ENCODE results near the gene BLVRA. TPM values are rescaled to one million over a fixed set of nuclear protein-coding genes. Genes with fewer than 3 reads are reported as not detected.
A peak's percentile ranks its signal among the peaks of the same experiment; 100 is the strongest.
"Not testable (repeated sequence)": the region's sequence is repeated elsewhere in the genome, so short reads cannot be mapped to it uniquely, and the experiment has no call there.

BLVRA gene, protein sequence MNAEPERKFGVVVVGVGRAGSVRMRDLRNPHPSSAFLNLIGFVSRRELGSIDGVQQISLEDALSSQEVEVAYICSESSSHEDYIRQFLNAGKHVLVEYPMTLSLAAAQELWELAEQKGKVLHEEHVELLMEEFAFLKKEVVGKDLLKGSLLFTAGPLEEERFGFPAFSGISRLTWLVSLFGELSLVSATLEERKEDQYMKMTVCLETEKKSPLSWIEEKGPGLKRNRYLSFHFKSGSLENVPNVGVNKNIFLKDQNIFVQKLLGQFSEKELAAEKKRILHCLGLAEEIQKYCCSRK
- total RNA-seq = 56.2 and 72.8 TPM in 2 replicates
- polyA plus RNA-seq = 108 and 124 TPM in 2 replicates
- 104 and 114 TPM in 2 replicates for polyA plus RNA-seq (2012)
- 52.7 and 54.6 TPM in 2 replicates for polyA minus RNA-seq (ENCODE audit: low replicate concordance)

DNA sequence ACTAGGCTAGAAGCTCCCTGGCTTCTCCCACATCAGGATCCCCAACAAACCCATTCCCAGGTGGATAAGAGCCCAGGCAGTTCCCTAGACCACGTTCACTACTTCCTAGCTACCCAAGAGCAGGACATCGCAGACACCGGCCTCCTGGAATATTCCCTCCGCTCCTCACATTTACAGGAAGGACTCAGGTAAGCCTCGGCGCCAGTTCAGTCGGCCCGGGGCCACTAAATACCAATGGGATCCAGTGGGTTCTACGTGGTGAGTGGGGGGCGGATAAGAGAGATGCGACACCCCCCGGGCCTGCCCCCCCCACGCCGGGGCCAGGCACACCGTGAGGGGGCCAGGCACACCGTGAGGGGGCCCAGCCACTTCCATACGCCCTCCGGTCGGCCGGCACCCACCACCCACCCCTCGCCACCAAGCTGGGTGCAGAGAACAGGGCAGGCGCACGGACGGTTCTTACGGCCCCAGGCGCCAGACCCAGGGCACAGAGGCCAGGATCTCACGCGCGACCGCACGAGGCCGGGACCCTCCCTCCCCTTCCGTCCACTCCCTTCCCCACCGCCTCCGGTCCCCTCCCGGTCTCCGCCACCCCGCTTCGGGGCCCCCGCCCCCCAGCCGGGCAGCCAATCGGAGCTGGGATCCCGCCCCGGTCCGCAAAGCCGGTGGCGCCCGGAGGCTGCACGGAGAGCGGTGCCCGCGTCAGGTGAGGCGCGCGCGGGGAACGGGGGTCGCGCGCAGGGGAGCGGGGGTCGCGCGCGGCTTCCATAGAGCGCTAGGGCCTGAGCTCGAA lies at the start of gene BLVRA:
Gene BLVRA, plus strand, starts transcription at position 652 of the 793 bp plus-strand sequence. CDS start 12,479 bp downstream, outside the sequence.
- Histone ChIP-seq H4K20me1 (ENCODE audit: control insufficient read depth, extremely low read depth, insufficient read depth, low read length) (no peaks in the 10 kb centered on the region), H3K4me3 (replicated peaks in 1 of 4; ENCODE audit: control extremely low read depth in 1 of 4, insufficient read depth in 1 of 4, low read depth in 3 of 4, low read length in 4 of 4) (peak within 1 kb of the TSS; percentile 69 to 82 (median 73)), H3K27ac (ENCODE audit: insufficient read depth, low read length) (peak within 1 kb of the TSS; percentile 81), H3K9me3 (ENCODE audit: control insufficient read depth, insufficient read depth, low read depth, low read length) (no peaks in the 10 kb centered on the region), H3K4me2 (ENCODE audit: extremely low read depth, insufficient read depth, low read length) (peak within 1 kb of the TSS; percentile 94), H3K79me2 (ENCODE audit: control insufficient read depth, insufficient read depth, low read length) (peaks cover 4% of the 10 kb centered on the region), H3K4me1 (ENCODE audit: control insufficient read depth, extremely low read depth, insufficient read depth, low read length) (peaks cover 16% of the 10 kb centered on the region), H3K36me3 (ENCODE audit: control insufficient read depth, insufficient read depth, low read length) (no peaks in the 10 kb centered on the region), H3K9ac (ENCODE audit: insufficient read depth, low read length) (peak within 1 kb of the TSS; percentile 82), H3K27me3 (ENCODE audit: control insufficient read depth, insufficient read depth, low read length) (no peaks in the 10 kb centered on the region), H2AFZ (ENCODE audit: low read length) (peak within 1 kb of the TSS; percentile 64)
- TF ChIP-seq, protein P1, sequence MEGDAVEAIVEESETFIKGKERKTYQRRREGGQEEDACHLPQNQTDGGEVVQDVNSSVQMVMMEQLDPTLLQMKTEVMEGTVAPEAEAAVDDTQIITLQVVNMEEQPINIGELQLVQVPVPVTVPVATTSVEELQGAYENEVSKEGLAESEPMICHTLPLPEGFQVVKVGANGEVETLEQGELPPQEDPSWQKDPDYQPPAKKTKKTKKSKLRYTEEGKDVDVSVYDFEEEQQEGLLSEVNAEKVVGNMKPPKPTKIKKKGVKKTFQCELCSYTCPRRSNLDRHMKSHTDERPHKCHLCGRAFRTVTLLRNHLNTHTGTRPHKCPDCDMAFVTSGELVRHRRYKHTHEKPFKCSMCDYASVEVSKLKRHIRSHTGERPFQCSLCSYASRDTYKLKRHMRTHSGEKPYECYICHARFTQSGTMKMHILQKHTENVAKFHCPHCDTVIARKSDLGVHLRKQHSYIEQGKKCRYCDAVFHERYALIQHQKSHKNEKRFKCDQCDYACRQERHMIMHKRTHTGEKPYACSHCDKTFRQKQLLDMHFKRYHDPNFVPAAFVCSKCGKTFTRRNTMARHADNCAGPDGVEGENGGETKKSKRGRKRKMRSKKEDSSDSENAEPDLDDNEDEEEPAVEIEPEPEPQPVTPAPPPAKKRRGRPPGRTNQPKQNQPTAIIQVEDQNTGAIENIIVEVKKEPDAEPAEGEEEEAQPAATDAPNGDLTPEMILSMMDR (conservative IDR thresholded peaks at IDR 0.05 in 1 of 2, IDR thresholded peaks at IDR 0.05 in 1 of 2; ENCODE audit: low read depth in 1 of 2, low read length in 2 of 2) = no peak
- no peak for TF ChIP-seq EZH2 (IDR thresholded peaks at IDR 0.05; ENCODE audit: low read length, missing control alignments)
- DNase-seq (ENCODE audit: low read depth in 2 of 2) = peak; percentile 46 to 53

DNA sequence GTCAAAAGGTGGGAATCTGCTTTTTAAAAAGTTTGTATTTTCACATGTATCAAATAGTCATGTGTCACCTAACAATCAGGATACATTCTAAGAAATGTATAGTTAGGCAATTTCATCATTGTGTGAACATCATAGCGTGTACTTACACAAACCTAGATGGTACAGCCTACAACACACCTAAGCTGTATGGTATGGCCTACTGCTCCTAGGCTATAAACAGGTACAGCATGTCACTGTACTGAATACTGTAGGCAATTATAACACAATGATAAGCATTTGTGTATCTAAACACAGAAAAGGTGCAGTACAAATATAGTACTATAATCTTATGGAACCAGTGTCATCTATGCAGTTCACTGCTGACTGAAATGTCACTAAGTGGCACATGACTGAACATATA lies 47.0 kb upstream of the BLVRA start:
- Histone ChIP-seq H4K20me1 (ENCODE audit: control insufficient read depth, extremely low read depth, insufficient read depth, low read length) (no peaks in the 10 kb centered on the region), H3K27ac (ENCODE audit: insufficient read depth, low read length) (no peak overlapping the region), H2AFZ (ENCODE audit: low read length) (no peak overlapping the region), H3K4me3 (replicated peaks in 1 of 4; ENCODE audit: control extremely low read depth in 1 of 4, insufficient read depth in 1 of 4, low read depth in 3 of 4, low read length in 4 of 4) (no peak overlapping the region), H3K27me3 (ENCODE audit: control insufficient read depth, insufficient read depth, low read length) (no peaks in the 10 kb centered on the region), H3K79me2 (ENCODE audit: control insufficient read depth, insufficient read depth, low read length) (no peaks in the 10 kb centered on the region), H3K9ac (ENCODE audit: insufficient read depth, low read length) (no peak overlapping the region), H3K4me1 (ENCODE audit: control insufficient read depth, extremely low read depth, insufficient read depth, low read length) (no peaks in the 10 kb centered on the region), H3K36me3 (ENCODE audit: control insufficient read depth, insufficient read depth, low read length) (no peaks in the 10 kb centered on the region), H3K4me2 (ENCODE audit: extremely low read depth, insufficient read depth, low read length) (no peak overlapping the region), H3K9me3 (ENCODE audit: control insufficient read depth, insufficient read depth, low read depth, low read length) (no peaks in the 10 kb centered on the region)
- no peak for DNase-seq (ENCODE audit: low read depth in 2 of 2)
- TF ChIP-seq, protein P1 (conservative IDR thresholded peaks at IDR 0.05 in 1 of 2, IDR thresholded peaks at IDR 0.05 in 1 of 2; ENCODE audit: low read depth in 1 of 2, low read length in 2 of 2) = no peak
- no peak for TF ChIP-seq EZH2 (IDR thresholded peaks at IDR 0.05; ENCODE audit: low read length, missing control alignments)

DNA sequence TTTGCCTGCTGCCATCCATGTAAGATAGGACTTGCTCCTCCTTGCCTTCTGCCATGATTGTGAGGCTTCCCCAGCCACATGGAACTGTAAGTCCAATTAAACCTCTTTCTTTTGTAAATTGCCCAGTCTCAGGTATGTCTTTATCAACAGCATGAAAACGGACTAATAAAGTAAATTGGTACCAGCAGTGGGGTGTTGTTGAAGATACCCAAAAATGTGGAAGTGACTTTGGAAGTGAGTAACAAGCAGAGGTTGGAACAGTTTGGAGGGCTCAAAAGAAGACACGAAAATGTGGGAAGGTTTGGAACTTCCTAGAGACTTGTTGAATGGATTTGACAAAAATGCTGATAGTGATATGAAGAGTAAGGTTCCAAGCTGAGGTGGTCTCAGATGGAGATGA lies 42.5 kb upstream of the BLVRA start:
- not testable (repeated sequence) for H3K9ac ChIP-seq (ENCODE audit: insufficient read depth, low read length); H3K36me3 ChIP-seq (ENCODE audit: control insufficient read depth, insufficient read depth, low read length); H3K4me2 ChIP-seq (ENCODE audit: extremely low read depth, insufficient read depth, low read length); H3K27ac ChIP-seq (ENCODE audit: insufficient read depth, low read length); H2AFZ ChIP-seq (ENCODE audit: low read length); H3K9me3 ChIP-seq (ENCODE audit: control insufficient read depth, insufficient read depth, low read depth, low read length); H4K20me1 ChIP-seq (ENCODE audit: control insufficient read depth, extremely low read depth, insufficient read depth, low read length); H3K4me1 ChIP-seq (ENCODE audit: control insufficient read depth, extremely low read depth, insufficient read depth, low read length); H3K79me2 ChIP-seq (ENCODE audit: control insufficient read depth, insufficient read depth, low read length); H3K27me3 ChIP-seq (ENCODE audit: control insufficient read depth, insufficient read depth, low read length); H3K4me3 ChIP-seq (replicated peaks in 1 of 4; ENCODE audit: control extremely low read depth in 1 of 4, insufficient read depth in 1 of 4, low read depth in 3 of 4, low read length in 4 of 4); DNase-seq (ENCODE audit: low read depth in 2 of 2)
